NCI-H2227 treated with DMSO at 0.1 percent for 48 hours (cell line): ENCODE measurements around the gene MYOM3.
"Not testable (repeated sequence)": the region's sequence is repeated elsewhere in the genome, so short reads cannot be mapped to it uniquely, and the experiment has no call there.

Experiments
- DNase-seq: peaks from one replicate; lab custom pipeline; 2025; lab: John Stamatoyannopoulos, UW

Gene MYOM3

GRCh38 chr1:24071941-24072340, 40.0 kb downstream of the MYOM3 start:
- DNase-seq, result no peak

GRCh38 chr1:24070821-24071393, 41.0 kb downstream of the MYOM3 start:
- peak; percentile 85 for DNase-seq

GRCh38 chr1:24069817-24070216, 42.1 kb downstream of the MYOM3 start:
- DNase-seq, result no peak

- DNase-seq, result no peak
Measured at GRCh38 chr1:24067978-24068377, 44.0 kb downstream of the MYOM3 start.

- DNase-seq, result no peak
Measured at GRCh38 chr1:24065304-24065703, 46.6 kb downstream of the MYOM3 start.

GRCh38 chr1:24062221-24062620, 49.7 kb downstream of the MYOM3 start:
- no peak for DNase-seq

- no peak for DNase-seq
Measured at GRCh38 chr1:24060482-24060881, 51.5 kb downstream of the MYOM3 start.

GRCh38 chr1:24058671-24059455, 53.1 kb downstream of the MYOM3 start:
- no peak for DNase-seq

GRCh38 chr1:24057171-24057570, 54.8 kb downstream of the MYOM3 start:
- no peak for DNase-seq

- DNase-seq, result no peak
Measured at GRCh38 chr1:24055681-24056080, 56.3 kb downstream of the MYOM3 start.

- no peak for DNase-seq
Measured at GRCh38 chr1:24052220-24052619, 59.7 kb downstream of the MYOM3 start.

- DNase-seq, result peak; percentile 41
Measured at GRCh38 chr1:24051206-24051945, 60.6 kb downstream of the MYOM3 start.

GRCh38 chr1:24049733-24050132, 62.2 kb downstream of the MYOM3 start:
- no peak for DNase-seq

- not testable (repeated sequence) for DNase-seq
Measured at GRCh38 chr1:24048894-24049293, 63.0 kb downstream of the MYOM3 start.

GRCh38 chr1:24048205-24048869, 63.6 kb downstream of the MYOM3 start:
- no peak for DNase-seq

- DNase-seq, result no peak
Measured at GRCh38 chr1:24047110-24047477, 64.8 kb downstream of the MYOM3 start.

GRCh38 chr1:24045771-24046170, 66.2 kb downstream of the MYOM3 start:
- DNase-seq, result no peak

- not testable (repeated sequence) for DNase-seq
Measured at GRCh38 chr1:24044672-24045071, 67.3 kb downstream of the MYOM3 start.

- no peak for DNase-seq
Measured at GRCh38 chr1:24043345-24044032, 68.4 kb downstream of the MYOM3 start.

GRCh38 chr1:24042315-24042714, 69.6 kb downstream of the MYOM3 start:
- no peak for DNase-seq

GRCh38 chr1:24036088-24036487, 75.8 kb downstream of the MYOM3 start:
- DNase-seq, result no peak

- DNase-seq, result no peak
Measured at GRCh38 chr1:24032981-24033380, 79.0 kb downstream of the MYOM3 start.
